NCI-H2196 treated with DMSO at 0.1 percent for 48 hours (cell line): ENCODE data around the gene CEND1.

Experiments used
- DNase-seq: peaks from one replicate; lab custom pipeline; 2025; ENCODE audit not compliant: unreplicated experiment; lab: John Stamatoyannopoulos, UW

CEND1 gene

DNA sequence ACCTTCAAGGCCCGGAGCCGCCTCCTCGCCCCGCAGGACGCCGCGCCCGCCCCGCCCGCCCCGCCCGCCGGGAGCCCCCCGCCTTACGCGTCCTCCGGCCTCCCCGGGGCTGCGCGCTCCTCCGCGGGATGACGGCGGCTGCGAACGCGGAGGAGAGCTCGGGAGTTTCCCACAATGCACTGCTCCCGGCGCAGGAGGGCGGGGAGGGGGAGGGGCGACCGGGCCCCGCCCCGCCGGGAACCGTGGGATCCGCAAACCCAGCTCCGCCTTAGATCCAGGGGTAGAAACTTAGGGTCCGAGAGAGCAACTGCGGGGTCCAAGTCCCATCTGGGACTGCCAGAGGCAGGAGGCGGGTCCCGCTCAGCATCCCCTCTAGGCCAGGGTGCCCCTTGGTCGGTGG lies at the start of gene CEND1:
Gene CEND1 (minus strand): TSS at position 148 of the 400 bp plus-strand sequence. CDS start 1,514 bp downstream, outside the sequence.
- no peak for DNase-seq

DNA sequence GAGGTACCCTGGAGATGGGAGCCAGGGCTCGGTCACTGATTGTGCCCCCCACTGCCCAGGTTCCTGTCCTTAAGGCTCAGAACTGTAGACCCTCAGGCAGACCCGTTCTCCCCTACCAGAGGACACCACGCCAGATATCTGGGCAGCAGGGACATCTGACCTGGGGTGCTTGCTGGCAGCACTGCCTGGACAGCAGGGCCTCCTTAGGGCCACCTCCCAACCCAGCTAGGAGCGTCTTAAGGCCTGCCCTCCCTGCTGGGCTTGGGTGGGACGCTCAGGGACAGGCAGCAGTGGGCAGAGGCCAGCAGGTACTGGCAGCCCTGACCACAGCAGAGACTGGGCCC lies 49.4 kb upstream of the CEND1 start:
- no peak for DNase-seq

DNA sequence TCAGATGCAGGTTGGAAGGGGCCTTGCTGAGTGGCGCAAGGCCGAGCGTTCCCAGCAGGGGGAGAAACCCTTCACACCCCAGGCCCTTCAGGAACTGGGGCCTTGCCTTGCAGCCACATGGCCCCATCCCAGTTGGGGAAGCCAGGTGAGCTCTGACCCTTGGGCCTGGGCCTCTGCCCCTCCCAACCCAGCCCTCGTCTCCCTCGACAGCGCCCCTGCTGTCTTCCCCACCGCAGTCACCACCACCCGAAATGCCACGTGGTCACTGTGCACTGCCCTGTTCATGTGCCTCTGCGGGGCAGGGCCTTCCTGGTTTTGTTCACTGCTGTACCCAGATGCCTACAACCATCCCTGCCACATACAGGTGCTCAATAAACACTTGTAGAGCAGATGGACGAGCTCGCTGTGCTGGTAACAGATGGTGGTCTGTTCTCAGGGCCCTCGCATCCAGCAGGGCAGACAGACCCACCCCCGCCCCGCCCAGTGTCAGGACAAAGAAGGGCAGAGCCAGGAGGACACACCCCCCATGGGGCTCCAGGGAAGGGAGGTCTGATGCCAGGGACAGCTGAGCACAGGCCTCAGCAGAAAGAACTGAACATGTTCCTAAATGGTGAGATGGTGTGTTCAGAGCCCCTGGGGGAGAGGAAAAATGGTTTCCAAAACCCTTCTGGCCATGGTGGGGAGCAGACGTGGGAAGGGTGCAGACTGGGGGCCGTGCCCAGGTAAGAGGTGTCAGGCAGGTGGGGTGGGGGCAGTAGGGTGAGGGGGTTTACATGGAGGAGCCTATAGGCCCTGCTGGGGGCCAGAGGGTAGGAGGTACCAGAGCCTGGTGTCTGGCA lies 48.8 kb upstream of the CEND1 start:
- no peak for DNase-seq

DNA sequence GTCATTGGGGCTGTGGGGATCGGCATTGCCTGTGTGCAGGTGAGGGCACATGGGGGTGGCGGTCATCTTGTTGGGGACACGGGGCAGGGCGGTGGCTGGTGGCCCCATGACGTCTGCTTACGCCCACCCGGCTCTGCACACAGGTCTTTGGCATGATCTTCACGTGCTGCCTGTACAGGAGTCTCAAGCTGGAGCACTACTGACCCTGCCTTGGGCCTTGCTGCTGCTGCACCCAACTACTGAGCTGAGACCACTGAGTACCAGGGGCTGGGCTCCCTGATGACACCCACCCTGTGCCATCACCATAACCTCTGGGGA lies 48.1 kb upstream of the CEND1 start:
- no peak for DNase-seq

DNA sequence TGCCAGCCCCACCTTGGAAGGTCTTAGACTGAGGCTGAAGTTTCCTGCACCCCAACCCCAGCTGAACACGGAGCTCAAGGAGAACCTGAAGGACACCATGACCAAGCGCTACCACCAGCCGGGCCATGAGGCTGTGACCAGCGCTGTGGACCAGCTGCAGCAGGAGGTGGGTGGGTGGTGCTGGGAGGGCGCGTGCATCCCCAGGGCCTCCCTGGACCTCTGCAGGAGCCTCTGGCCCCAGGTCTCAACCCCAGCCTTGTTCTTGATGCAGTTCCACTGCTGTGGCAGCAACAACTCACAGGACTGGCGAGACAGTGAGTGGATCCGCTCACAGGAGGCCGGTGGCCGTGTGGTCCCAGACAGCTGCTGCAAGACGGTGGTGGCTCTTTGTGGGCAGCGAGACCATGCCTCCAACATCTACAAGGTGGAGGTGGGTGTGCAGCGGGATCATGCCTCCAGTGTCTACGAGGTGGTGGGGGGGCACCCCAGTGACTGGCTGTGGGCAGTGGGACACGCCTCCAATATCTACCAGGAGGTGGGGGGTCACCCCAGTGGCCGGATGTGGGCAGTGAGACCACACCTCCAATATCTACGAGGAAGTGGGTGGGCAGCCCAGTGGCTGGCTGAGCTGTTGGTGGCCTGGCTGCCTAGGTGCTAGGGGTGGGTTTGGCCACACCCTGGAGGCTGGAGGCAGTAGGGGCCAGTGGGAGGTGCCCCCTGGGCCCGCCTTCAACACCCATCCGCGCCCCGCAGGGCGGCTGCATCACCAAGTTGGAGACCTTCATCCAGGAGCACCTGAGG lies 47.5 kb upstream of the CEND1 start:
- no peak for DNase-seq

DNA sequence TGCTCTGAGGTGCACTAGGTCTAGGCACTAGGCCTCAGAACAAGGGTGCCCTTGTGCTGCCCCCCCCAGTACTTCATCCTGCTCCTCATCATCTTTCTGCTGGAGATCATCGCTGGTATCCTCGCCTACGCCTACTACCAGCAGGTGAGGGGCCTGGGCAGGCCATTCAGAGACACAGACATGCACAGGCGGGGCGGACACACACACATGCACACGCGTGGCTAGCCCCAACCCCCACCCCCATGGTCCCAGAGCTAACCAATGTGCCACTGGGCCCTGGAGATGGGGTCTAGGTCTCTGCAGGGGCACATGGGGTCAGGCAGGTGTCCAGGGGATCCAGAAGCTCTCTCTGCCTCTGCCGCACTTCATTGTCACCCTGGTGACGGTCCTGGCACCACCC lies 46.8 kb upstream of the CEND1 start:
- DNase-seq = no peak

DNA sequence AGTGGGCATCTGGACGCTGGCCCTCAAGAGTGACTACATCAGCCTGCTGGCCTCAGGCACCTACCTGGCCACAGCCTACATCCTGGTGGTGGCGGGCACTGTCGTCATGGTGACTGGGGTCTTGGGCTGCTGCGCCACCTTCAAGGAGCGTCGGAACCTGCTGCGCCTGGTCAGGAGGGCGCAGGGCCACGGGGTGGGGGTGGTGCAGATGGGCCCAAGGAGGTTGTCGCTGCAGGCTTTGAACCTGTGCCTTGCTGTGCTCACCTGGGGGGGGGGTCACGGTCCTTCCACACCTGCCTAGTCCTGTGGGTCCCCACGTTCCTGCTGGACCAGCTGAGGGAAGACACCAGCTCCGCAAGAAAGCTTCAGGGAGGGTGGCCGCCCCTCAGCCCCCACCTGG lies 46.4 kb upstream of the CEND1 start:
- DNase-seq = no peak

DNA sequence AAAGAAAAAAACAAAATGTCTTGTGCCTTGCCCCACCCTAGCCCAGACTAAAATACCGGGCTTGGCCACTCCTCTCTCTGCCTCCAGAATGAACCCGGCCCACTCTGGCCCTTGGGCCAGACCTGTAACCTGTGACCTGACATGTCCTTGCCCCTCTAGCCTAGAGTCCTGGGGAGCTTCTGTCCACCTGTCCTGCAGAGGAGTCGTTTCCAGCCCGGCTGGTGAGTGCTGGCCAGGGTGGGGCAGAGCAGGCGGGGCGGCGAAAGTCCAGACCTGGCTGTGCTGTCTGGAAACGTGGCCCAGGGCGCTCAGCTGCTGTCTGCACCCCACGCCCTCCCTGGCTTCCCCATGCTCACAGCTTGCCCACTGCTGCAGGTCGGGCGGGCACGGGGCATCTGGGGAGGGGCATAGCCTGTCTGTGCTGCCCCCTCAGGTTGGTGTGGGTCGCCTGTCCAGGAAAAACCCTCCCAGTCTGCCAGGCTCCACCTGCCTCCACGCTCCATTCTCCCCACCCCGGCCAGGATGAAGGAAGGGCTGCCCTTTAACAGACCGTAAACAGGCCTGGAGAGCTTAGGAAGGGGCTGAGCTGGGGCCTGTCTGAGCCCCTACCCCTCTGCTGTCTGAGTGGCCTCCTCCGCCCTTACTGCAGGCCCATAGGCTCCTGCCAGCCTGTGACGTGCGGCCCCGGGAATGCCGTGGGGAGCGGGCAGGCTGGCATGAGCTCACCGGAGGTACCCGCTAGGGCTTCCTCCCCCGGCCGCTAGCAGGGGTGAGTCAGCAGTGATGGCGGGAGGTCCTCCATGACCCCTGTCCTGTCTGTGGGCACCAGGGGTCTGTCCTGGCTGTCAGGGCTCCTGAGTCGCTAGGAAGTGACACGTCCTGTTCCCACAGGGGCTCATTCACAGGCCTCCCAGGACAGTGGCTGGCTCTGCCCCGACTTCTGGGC lies 44.8 kb upstream of the CEND1 start:
- no peak for DNase-seq

DNA sequence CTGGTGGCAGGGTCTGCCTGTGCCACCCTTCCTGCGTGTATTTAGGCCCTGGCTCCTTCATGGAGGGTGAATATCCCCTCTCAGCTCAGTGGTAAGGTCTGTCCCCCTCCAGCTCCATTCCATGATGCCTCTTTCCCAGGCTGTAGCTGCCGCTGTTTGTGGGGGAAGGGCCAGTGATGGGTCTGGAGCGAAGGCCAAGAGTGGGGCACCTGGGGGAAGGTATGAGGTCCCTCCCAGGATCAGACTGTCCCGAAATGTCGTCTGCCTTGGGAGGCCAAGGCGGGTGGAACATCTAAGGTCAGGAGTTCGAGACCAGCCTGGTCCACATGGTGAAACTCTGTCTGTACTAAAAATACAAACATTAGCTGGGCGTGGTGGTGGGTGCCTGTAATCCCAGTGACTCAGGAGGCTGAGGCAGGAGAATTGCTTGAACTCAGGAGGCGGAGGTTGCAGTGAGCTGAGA lies 44.0 kb upstream of the CEND1 start:
- no peak for DNase-seq

DNA sequence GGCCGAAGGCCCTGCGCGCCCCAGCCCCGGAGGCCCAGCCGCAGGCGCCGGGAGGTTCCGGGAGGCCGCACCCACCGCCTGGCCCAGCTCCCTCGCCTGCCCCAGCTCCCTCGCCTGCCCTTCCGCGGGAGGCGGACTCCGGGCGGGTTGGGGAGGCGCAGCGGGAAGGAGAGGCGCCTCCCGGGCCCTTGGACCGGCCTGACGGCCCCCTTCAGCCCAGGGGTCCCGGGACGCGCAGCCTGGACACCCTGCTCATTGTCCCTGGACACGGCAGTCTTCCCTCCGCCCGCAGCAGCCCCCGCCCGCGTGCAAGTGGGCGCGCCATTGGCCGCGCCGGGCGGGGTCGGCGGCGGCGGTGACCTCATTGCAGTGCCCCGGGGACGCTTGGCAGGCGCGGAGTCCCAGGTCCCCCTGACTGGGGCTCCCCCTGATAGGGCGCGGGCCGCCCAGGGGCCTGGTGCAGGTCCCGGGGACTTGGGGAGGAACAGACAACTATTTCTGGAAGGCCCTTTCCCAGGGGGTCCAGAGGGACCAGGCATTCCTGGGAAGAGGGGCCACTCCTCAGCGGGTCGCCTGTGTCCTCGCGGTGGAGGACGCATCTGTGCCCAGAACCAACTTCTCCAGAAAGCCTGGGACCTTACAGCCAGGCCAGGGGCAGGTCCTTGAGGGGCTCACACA lies 43.4 kb upstream of the CEND1 start:
- no peak for DNase-seq

DNA sequence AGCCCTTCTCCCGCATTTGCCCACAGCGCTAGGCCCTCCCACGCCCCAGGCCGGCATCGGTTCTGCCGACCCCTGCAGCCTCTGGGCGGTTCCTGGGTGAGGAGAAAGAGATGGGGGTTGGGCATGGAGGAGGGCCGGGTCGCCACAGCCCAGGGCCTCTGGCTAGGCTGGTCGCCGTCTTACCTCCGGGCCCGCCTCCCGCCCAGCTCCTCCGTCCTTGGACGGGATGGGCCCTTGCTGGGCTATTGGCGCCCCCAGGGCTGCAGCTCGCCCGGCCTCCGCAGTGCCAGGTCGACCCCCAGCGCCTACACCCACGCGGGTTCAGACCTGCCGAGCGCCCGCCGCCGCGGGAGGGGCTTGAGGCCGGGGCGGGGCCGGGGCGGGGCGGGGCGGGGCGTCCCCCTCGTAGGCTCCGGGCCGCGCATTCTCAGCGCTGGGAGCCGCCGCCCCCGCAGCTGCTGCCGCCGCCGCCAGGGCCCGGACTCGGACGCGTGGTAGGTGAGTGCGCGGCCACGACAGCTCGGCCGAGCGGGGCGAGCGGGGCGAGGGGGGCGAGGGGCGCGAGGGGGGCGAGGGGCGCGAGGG lies 42.7 kb upstream of the CEND1 start, which contains the start of gene CD151:
Gene CD151 (plus strand): TSS at position 424 of the 585 bp plus-strand sequence. CDS start 3,118 bp downstream, outside the sequence.
- DNase-seq = peak; percentile 23

DNA sequence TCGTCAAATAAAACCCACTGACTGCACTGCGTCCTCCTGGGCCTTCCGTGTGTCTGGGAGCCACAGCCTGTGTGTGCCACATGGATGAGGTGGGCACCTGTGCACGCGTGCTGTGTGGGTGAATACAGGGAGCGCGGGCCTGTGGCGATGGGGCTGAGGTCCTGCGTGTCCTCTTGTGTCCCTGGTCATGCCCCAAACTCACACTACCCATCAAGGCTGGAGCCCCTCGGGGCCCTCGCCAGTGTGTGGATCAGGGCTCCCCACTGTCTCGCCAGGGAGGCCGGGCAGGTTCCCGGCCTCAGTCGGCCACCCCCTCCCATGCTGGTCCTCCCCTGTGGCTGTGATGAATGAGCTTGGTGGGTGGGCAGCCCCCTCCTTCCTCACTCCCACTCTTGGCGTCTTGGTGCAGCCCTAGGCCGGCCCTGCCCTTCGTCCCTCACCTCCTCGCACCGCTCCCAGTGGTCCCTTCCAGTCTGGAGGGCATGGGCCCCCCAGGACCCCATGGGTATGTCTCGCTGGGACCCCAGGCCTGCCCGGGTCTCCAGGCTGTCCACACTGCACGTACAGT lies 42.2 kb upstream of the CEND1 start:
- DNase-seq = no peak

DNA sequence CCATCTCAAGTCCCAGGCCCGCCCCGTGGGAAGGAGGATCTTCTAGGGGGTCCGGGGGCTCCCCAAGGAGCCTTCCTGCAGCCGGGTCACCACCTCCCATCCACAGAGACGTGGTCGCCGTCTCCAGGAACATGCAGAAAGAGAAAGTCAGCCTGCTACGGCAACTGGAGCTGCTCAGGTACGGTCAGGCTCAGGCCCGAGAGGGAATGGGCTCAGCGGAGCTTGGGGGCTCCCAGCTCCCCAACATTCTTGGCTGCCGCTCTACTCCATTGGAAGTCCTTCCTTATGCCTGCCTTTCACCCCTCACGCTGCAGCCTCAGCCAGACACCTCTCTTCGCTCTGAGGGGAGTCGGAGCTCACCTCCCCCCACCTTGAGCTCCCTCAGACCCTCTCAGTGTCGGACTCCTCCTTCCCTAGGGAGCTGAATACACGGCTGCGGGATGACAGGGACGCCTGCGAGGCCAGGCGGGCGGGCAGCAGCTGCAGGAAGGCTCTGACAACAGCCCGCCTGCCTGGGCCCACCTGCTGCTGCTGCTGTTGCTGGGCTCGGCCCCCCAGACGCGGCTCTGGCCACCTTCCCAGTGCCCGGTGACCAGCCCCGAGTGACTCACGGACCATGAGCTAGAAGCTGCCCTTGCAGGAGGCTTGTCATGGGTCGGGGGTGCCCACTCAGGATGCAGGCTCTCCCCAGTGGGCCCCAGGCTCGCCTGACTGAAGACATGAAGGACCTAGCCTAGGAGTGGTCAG lies 41.4 kb upstream of the CEND1 start:
- no peak for DNase-seq

DNA sequence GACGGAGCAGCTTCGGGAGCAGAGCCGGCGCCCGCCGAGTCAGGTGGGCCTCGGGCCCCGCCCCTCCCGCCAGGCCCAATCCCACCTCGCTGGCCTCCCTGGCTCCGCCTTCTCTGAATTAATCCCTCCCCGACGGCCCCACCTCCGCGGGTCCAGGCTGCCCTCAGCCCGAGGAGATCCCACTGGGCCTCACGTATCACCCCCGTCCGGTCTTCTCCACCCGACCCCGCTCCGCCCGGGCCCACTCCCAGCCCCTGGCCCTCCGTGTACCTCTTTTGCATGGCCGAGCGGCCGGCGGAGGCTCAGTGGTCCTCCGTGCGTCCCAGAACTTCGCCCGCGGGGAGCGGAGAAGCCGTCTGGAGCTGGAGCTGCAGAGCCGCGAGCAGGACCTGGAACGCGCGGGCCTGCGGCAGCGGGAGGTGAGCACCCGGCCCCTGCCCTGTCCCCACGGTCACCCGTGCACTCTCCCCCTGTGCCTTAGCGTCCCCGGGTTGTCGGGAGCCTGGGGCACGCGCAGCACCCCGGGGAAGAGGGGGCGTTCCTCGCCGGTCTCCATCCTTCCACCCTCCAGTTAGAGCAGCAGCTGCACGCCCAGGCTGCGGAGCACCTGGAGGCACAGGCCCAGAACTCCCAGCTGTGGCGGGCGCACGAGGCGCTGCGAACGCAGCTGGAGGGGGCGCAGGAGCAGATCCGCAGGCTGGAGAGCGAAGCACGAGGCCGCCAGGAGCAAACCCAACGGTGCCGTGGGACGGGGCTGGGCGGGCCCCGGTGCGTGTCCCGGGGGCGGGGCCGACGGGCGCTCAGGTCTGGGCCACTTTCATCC lies 40.6 kb upstream of the CEND1 start:
- DNase-seq = no peak

DNA sequence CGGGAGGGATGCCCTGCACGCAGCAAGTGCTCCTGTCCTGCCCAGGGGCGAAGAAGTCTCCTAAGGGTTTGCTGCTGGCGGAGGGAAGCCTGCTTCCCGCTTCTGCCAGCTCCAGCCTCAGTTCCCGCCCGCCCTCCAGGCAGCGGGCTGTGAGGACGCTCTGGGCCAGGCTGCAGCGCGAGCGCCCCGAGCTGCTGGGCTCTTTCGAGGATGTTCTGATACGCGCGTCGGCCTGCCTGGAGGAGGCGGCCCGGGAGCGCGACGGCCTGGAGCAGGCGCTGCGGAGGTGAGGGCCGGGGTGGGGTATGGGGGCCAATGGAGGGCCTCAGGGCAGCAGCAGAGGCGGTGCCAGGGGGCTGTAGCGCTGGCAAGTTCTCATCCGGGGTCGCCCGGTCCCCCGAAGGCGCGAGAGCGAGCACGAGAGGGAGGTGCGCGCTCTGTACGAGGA lies 40.0 kb upstream of the CEND1 start:
- no peak for DNase-seq

DNA sequence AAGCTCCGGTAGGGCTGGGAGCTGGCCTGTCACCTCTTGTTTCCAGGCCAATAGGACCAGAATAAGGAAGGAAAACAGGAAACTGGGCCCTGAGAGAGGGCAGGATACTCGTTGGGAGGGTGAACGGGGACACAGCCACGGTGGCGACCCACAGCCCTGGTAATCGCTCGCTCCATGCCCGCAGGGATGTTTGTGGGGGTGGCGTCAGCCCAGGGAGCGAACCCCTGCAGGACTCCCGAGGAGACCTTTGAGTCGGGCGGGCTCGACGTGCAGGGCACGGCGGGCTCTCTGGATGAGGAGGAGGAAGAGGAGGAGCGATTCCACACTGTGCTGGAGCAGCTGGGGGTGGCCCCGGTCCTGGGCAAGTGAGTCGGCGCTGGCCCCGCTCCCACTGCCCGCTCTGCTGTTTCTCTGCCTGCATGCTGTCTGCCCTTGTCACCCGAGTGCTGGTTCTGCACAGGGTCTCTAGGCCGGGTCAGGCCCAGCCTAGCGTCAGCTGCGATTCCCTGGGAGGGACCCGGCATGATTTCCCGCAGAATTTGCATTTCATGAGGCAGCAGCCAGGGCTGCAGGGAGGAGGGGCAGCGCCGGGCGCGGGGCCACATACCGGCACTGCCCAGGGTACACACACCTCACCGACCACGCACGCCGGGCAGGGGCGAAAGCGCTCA lies 39.4 kb upstream of the CEND1 start:
- no peak for DNase-seq

DNA sequence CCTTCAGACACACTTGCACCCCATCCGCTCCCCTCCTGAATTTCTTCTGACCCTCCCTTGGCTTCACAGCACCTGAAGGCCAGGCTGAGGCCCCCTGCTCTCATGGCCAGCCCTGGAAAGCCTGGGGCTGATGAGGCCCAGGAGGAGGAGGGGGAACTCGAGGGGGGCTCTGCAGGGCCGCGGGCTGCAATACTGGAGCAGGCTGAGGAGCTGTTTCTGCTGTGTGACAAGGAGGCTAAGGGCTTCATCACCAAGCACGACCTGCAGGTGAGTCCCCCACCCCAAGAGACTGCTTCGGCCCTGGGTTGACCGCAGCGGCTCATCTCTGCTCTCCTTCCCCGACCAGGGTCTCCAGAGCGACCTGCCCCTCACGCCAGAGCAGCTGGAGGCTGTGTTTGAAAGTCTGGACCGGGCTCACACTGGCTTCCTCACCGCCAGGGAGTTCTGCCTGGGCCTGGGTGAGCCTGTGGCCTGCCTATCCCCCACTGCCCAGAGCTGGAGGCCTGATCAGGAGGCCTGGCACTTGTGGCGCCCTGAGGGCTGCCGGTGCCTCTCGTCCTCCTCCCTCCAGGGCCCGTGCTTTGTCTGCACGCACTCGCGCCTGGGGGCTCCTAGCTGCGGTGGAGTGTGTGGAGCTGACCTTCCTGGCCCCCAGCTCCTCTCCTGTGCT lies 38.8 kb upstream of the CEND1 start:
- DNase-seq = no peak
